Upper lobe of right lung (tissue), 1 donor: Measurements from ENCODE around the gene LARGE1. TPM values are rescaled to one million over a fixed set of nuclear protein-coding genes. Genes with fewer than 3 reads are reported as not detected.

Experiments used
- ATAC-seq: fragments of 200-7000 bp; cut with Tn5 transposase; one replicate; pipeline ENCODE4 v1.9.1; 2020; ENCODE audit warnings: mild to moderate bottlenecking, moderate library complexity
- DNase-seq: peaks from one replicate; pipeline ENCODE4 v3.0.0-alpha.2; 2020
- H3K27ac ChIP-seq: fragments of 200-600 bp; one replicate; pipeline ENCODE4 v1.8.0; 2022
- H3K27me3 ChIP-seq: fragments of 200-600 bp; one replicate; pipeline ENCODE4 v1.8.0; 2022; ENCODE audit warnings: mild to moderate bottlenecking
- H3K36me3 ChIP-seq: fragments of 200-600 bp; one replicate; pipeline ENCODE4 v1.8.0; 2022
- H3K4me1 ChIP-seq: fragments of 200-600 bp; one replicate; pipeline ENCODE4 v1.8.0; 2022
- H3K4me3 ChIP-seq: fragments of 200-600 bp; one replicate; pipeline ENCODE4 v1.8.0; 2022; ENCODE audit warnings: mild to moderate bottlenecking
- H3K9me3 ChIP-seq: fragments of 200-600 bp; one replicate; pipeline ENCODE4 v1.8.0; 2022
- CTCF ChIP-seq: fragments of 200-600 bp; IDR thresholded peaks from one replicate; pipeline ENCODE4 v1.8.0; 2022; ENCODE audit warnings: antibody characterized with exemption
- intact Hi-C: fragments of 100-400 bp; cut with DNase I; formaldehyde crosslinking; loops from one replicate; pipeline ENCODE4 v1.11.0; 2022
- total RNA-seq: library from RNA; stranded (reverse); fragmentation: NEBNext Ultra II Directional; extraction: Animal tissue kit (Norgen Biotek cat#: 25700); gene quantifications from one replicate; pipeline ENCODE4 v1.2.1, GENCODE V29; 2021
- donor health status: DM: no; HTN: yes; CAD: no; lungs with severe emphysema.

Gene LARGE1
- total RNA-seq, 1 donor from 2014 or later = 33.5 TPM

- Histone ChIP-seq H3K4me3 (no peak overlapping the region), H3K9me3 (no peaks in the 10 kb centered on the region), H3K27ac (no peak overlapping the region), H3K4me1 (peaks cover 26% of the 10 kb centered on the region), H3K36me3 (no peaks in the 10 kb centered on the region), H3K27me3 (no peaks in the 10 kb centered on the region)
- ATAC-seq (no peak), DNase-seq (no peak)
- no peak for TF ChIP-seq CTCF
- intact Hi-C loops = no loop called here
Measured at GRCh38 chr22:33539202-33539901, 380.9 kb downstream of the LARGE1 start.

- Histone ChIP-seq H3K4me1 (peaks cover 26% of the 10 kb centered on the region), H3K36me3 (no peaks in the 10 kb centered on the region), H3K27ac (no peak overlapping the region), H3K4me3 (no peak overlapping the region), H3K27me3 (no peaks in the 10 kb centered on the region), H3K9me3 (no peaks in the 10 kb centered on the region)
- no peak for TF ChIP-seq CTCF
- intact Hi-C loops = no loop called here
- DNase-seq (no peak), ATAC-seq (no peak)
Measured at GRCh38 chr22:33538277-33538885, 381.9 kb downstream of the LARGE1 start.

GRCh38 chr22:33537059-33537458, 383.2 kb downstream of the LARGE1 start:
- Histone ChIP-seq H3K9me3 (no peaks in the 10 kb centered on the region), H3K27ac (no peak overlapping the region), H3K36me3 (no peaks in the 10 kb centered on the region), H3K4me3 (no peak overlapping the region), H3K4me1 (peaks cover 19% of the 10 kb centered on the region), H3K27me3 (no peaks in the 10 kb centered on the region)
- intact Hi-C loops = no loop called here
- DNase-seq (no peak), ATAC-seq (no peak)
- no peak for TF ChIP-seq CTCF

- intact Hi-C loops = no loop called here
- DNase-seq (no peak), ATAC-seq (no peak)
- Histone ChIP-seq H3K4me3 (no peak overlapping the region), H3K36me3 (no peaks in the 10 kb centered on the region), H3K9me3 (no peaks in the 10 kb centered on the region), H3K4me1 (peaks cover 16% of the 10 kb centered on the region), H3K27ac (peak overlapping the region; percentile 55), H3K27me3 (no peaks in the 10 kb centered on the region)
- TF ChIP-seq CTCF = no peak
Measured at GRCh38 chr22:33535937-33536875, 384.1 kb downstream of the LARGE1 start.

GRCh38 chr22:33529424-33530113, 390.7 kb downstream of the LARGE1 start:
- TF ChIP-seq CTCF = no peak

More at GRCh38 chr22:33529424-33530113, 390.7 kb downstream of the LARGE1 start:
- no peak for DNase-seq
- Histone ChIP-seq H3K27ac (no peak overlapping the region), H3K27me3 (no peaks in the 10 kb centered on the region), H3K36me3 (no peaks in the 10 kb centered on the region), H3K4me3 (no peak overlapping the region), H3K9me3 (no peaks in the 10 kb centered on the region), H3K4me1 (no peaks in the 10 kb centered on the region)
- intact Hi-C loops = no loop called here
- no peak for ATAC-seq
